ENCODE results near the gene NTF4. TPM values are rescaled to one million over a fixed set of nuclear protein-coding genes. Genes with fewer than 3 reads are reported as not detected.

Gene NTF4
- total and polyA plus RNA-seq, 2 of the 4 experiments (the other 2 are of a cell fraction) = 0.09 to 0.18 TPM

- peak; percentile 59; the same call in 1 of the 2 replicates for TF ChIP-seq MXI1 (IDR thresholded peaks at IDR 0.05; ENCODE audit: borderline replicate concordance, low read depth, low read length)
- no peak for TF ChIP-seq CEBPB (IDR thresholded peaks at IDR 0.05; ENCODE audit: low read depth, low read length)
These were observed 20.6 kb upstream of the NTF4 start, which contains the start of gene SNRNP70 (continued) for GRCh38 chr19:49085020-49085867.

- peaks cover 15% of the 10 kb centered on the region for H3K36me3 ChIP-seq (ENCODE audit: control insufficient read depth, insufficient read depth, low read length)
- peak overlapping the region; percentile 95 for H4K5ac ChIP-seq (ENCODE audit: low read depth, low read length)
- intact Hi-C loops (cut with micrococcal nuclease) (no loop called here), dilution Hi-C loops (cut with HindIII; ENCODE audit: low sequenced_read_pairs, unreplicated experiment) (no loop called here), in situ Hi-C loops (cut with MboI; ENCODE audit: low sequenced_read_pairs) (no loop called here)
- H2AFZ ChIP-seq (replicated peaks; ENCODE audit: low read length, poor library complexity) = peak overlapping the region; percentile 88
- ChIA-PET CTCF (no interaction called here), POLR2A (ENCODE audit: unreplicated experiment) (interaction anchor here (0.6 kb wide), 1 partner anchor 48 kb away, joined by 4 read pairs; no protein-coding TSS in a partner anchor)
- peak overlapping the region; percentile 64; the same call in 1 of the 2 replicates for H3K23ac ChIP-seq (ENCODE audit: low read depth, low read length)
- H3K4me3 ChIP-seq (ENCODE audit: insufficient read depth, low read depth, low read length) = peak overlapping the region; percentile 69
- H3K27me3 ChIP-seq (ENCODE audit: control insufficient read depth, insufficient read depth, low read length) = no peaks in the 10 kb centered on the region
- peak overlapping the region; percentile 93 for H3K4ac ChIP-seq (ENCODE audit: low read depth, low read length)
- H3K4me1 ChIP-seq (ENCODE audit: control insufficient read depth, insufficient read depth, low read length) = peaks cover 6% of the 10 kb centered on the region
- peak overlapping the region; percentile 92 for H2AK9ac ChIP-seq (replicated peaks; ENCODE audit: low read depth, low read length, poor library complexity)
- H4K8ac ChIP-seq (ENCODE audit: low read depth in 2 of 2, low read length in 2 of 2) = peak overlapping the region; percentile 82 to 99
- H4K91ac ChIP-seq (ENCODE audit: insufficient read depth, low read depth, low read length) = peak overlapping the region; percentile 95
- peak overlapping the region; percentile 51 for H3K56ac ChIP-seq (ENCODE audit: extremely low read depth, insufficient read depth, low read length)
- peaks cover 36% of the 10 kb centered on the region for H4K20me1 ChIP-seq (ENCODE audit: insufficient read depth, low read length)
- peak overlapping the region; percentile 79 for H3K9ac ChIP-seq (ENCODE audit: low read depth, low read length)
- peak overlapping the region; percentile 67 for H2AK5ac ChIP-seq (ENCODE audit: low read depth, low read length)
- no peaks in the 10 kb centered on the region for H3K9me3 ChIP-seq (ENCODE audit: control insufficient read depth, insufficient read depth, low read length)
- H3K18ac ChIP-seq (ENCODE audit: low read depth, low read length) = peak overlapping the region; percentile 77
- no peak for DNase-seq
- 0 out of 2 replicates have a peak, but pooled peaks cover 2% of the 10 kb centered on the region for H3K9me1 ChIP-seq (ENCODE audit: insufficient read depth, low read length)
- H2BK15ac ChIP-seq (ENCODE audit: low read depth, low read length) = 0 out of 3 replicates have a peak overlapping the region, but pooled peaks have one; percentile 1
- peak overlapping the region; percentile 83 for H3K4me2 ChIP-seq (ENCODE audit: low read depth, low read length)
- no peak overlapping the region for H2BK20ac ChIP-seq (ENCODE audit: low read depth, low read length)
- 71 to 100% methylated on average over 1 to 16 of the region's 26 CpGs for WGBS, 2 experiments (ENCODE audit: extremely low coverage in 2 of 2, insufficient read length in 1 of 2)
- peak overlapping the region; percentile 66 for H3K27ac ChIP-seq (ENCODE audit: insufficient read depth, low read length)
- TF ChIP-seq NFE2L2 (IDR thresholded peaks at IDR 0.05; ENCODE audit: low read depth, low read length) (no peak), RAD21 (IDR thresholded peaks at IDR 0.05; ENCODE audit: low read length) (no peak), POLR2A (IDR thresholded peaks at IDR 0.05; ENCODE audit: low read depth, low read length) (no peak), BHLHE40 (IDR thresholded peaks at IDR 0.05; ENCODE audit: low read depth, low read length) (no peak)
- no TSS peak for BruUV-seq (replicated peaks)
- ATAC-seq (ENCODE audit: low read depth) = no peak
- H3K79me1 ChIP-seq (ENCODE audit: low read depth in 1 of 2, low read length in 2 of 2) = peaks cover 0 to 26% of the 10 kb centered on the region in 2 experiments; a peak in 2 of 4 replicates
- peak overlapping the region; percentile 95 for H3K14ac ChIP-seq (replicated peaks; ENCODE audit: low read depth, low read length)
- H2BK5ac ChIP-seq (ENCODE audit: low read depth, low read length, poor library complexity, severe bottlenecking) = peak overlapping the region; percentile 79
- peak overlapping the region; percentile 39; the same call in 1 of the 2 replicates for H2BK120ac ChIP-seq (ENCODE audit: low read depth, low read length)
These were observed 19.8 kb upstream of the NTF4 start for GRCh38 chr19:49084206-49085019.
